Endothelial cell of umbilical vein (primary cell): Measurements from ENCODE around the gene CENPN. TPM values are rescaled to one million over a fixed set of nuclear protein-coding genes. Genes with fewer than 3 reads are reported as not detected.
A peak's percentile ranks its signal among the peaks of the same experiment; 100 is the strongest.

Experiments used
- BruUV-seq: library from RNA; stranded (reverse); fragments of 400-500 nt; replicated peaks from 2 replicates; lab custom pipeline; 2021; lab: Mats Ljungman, UMichigan
- CTCF ChIA-PET: fragments of 300-600, 350-600 bp; sonication (Branson Sonifier 250); formaldehyde crosslinking; loops from one replicate; lab custom pipeline; 2021; ENCODE audit warnings: antibody characterized with exemption, inconsistent platforms; lab: Charles Lee
- POLR2A ChIA-PET: fragments of 300-600, 350-600 bp; sonication (Branson Sonifier 250); formaldehyde crosslinking; loops from one replicate; lab custom pipeline; 2021; ENCODE audit warnings: antibody characterized with exemption, inconsistent platforms; lab: Charles Lee
- DNase-seq: peaks from one replicate; pipeline ENCODE4 v3.0.0-alpha.2; 2011; ENCODE audit warnings: low read depth, low spot score
- FAIRE-seq: peaks from 2 replicates; lab custom pipeline; 2011; peaks lifted over from hg19 to GRCh38; lab: Jason Lieb, UNC
- H2AFZ ChIP-seq: 2 replicates; pipeline ENCODE4 v1.6.0; 2012; ENCODE audit warnings: low read depth, low read length, control low read depth, inconsistent platforms
- H3K27ac ChIP-seq: 2 replicates; pipeline ENCODE4 v1.5.1; 2011; ENCODE audit warnings: low read depth, mild to moderate bottlenecking, control low read depth, low read length, moderate library complexity; ENCODE audit not compliant: insufficient read depth
- H3K27me3 ChIP-seq, 2 experiments: 2 replicates each; pipeline versions ENCODE4 v1.6.0 to v1.6.1; 2011; ENCODE audit warnings: low read length in 2 of 2, mixed read lengths in 1 of 2; ENCODE audit not compliant: control insufficient read depth in 2 of 2, insufficient read depth in 2 of 2
- H3K36me3 ChIP-seq, 2 experiments: 2 replicates in 1 of 2; 3 replicates in 1 of 2; pipeline ENCODE4 v1.5.1; 2011; ENCODE audit warnings: low read length in 2 of 2, mild to moderate bottlenecking in 1 of 2, moderate library complexity in 1 of 2; ENCODE audit not compliant: control insufficient read depth in 2 of 2, insufficient read depth in 2 of 2; ENCODE audit errors: extremely low read depth in 1 of 2
- H3K4me1 ChIP-seq: 3 replicates; pipeline ENCODE4 v1.5.1; 2011; ENCODE audit warnings: mild to moderate bottlenecking, low read length; ENCODE audit not compliant: control insufficient read depth, insufficient read depth; ENCODE audit errors: extremely low read depth
- H3K4me2 ChIP-seq: 2 replicates; pipeline ENCODE4 v1.6.1; 2011; ENCODE audit warnings: low read length, control low read depth, mixed read lengths; ENCODE audit not compliant: insufficient read depth
- H3K4me3 ChIP-seq, 3 experiments: fragments of 200-600 bp in 1 of 3; sonication (generic), shearing (Covaris generic) in 1 of 3; replicated peaks in 1 of 3; 2 replicates each; pipeline ENCODE4 v1.5.1; 2011 to 2016; ENCODE audit warnings: control low read depth in 3 of 3, low read length in 3 of 3, mild to moderate bottlenecking in 2 of 3, inconsistent platforms in 1 of 3, low read depth in 1 of 3, moderate library complexity in 1 of 3; ENCODE audit not compliant: insufficient read depth in 1 of 3
- H3K79me2 ChIP-seq: 2 replicates; pipeline ENCODE4 v1.6.0; 2012; ENCODE audit warnings: low read length, inconsistent platforms; ENCODE audit not compliant: control insufficient read depth, insufficient read depth
- H3K9ac ChIP-seq: replicated peaks from 2 replicates; pipeline ENCODE3; 2011; ENCODE audit warnings: low read length, control low read depth; ENCODE audit not compliant: insufficient read depth; ENCODE audit errors: extremely low read depth
- H3K9me1 ChIP-seq: replicated peaks from 3 replicates; pipeline ENCODE4 v1.6.0; 2011; ENCODE audit warnings: mild to moderate bottlenecking, low read length; ENCODE audit not compliant: control insufficient read depth, insufficient read depth; ENCODE audit errors: extremely low read depth
- H3K9me3 ChIP-seq: replicated peaks from 2 replicates; pipeline ENCODE4 v1.5.1; 2012; ENCODE audit warnings: low read length, inconsistent platforms; ENCODE audit not compliant: control insufficient read depth, insufficient read depth
- H4K20me1 ChIP-seq: replicated peaks from 2 replicates; pipeline ENCODE3; 2011; ENCODE audit warnings: mild to moderate bottlenecking, low read length; ENCODE audit not compliant: control insufficient read depth, insufficient read depth; ENCODE audit errors: extremely low read depth
- FOS ChIP-seq: IDR thresholded peaks from 2 replicates; pipeline ENCODE4 v1.6.1; 2011; ENCODE audit warnings: mild to moderate bottlenecking, low read length, moderate library complexity, borderline replicate concordance; ENCODE audit not compliant: insufficient read depth
- POLR2AphosphoS5 ChIP-seq: IDR thresholded peaks from 2 replicates; pipeline ENCODE4 v1.6.1; 2012; ENCODE audit warnings: low read depth, mild to moderate bottlenecking, control low read depth, low read length, moderate library complexity; ENCODE audit not compliant: insufficient read depth
- dilution Hi-C: fragments of 300-500 bp; cut with MboI; formaldehyde crosslinking; loops from one replicate; pipeline ENCODE4 v1.15.0; 2019; ENCODE audit warnings: low sequenced_read_pairs; ENCODE audit not compliant: extremely low pct_ligation_motif_present
- intact Hi-C: fragments of 100-400 bp; cut with micrococcal nuclease; formaldehyde crosslinking; loops from one replicate; pipeline ENCODE4 v1.10.0; 2022
- polyA plus RNA-seq, 4 experiments: library from polyadenylated mRNA; depleted of rRNA in 3 of 4; stranded (reverse) in 3 of 4; unstranded in 1 of 4; fragments of >200 nt; gene quantifications; 2 replicates each; pipeline versions ENCODE4 v1.2.1 to v1.2.3, GENCODE V29; 2011 to 2012; ENCODE audit warnings: missing spikeins in 1 of 4
- total RNA-seq: library from RNA; stranded (reverse); gene quantifications from 2 replicates; pipeline ENCODE4 v1.2.3, GENCODE V29; 2021

Gene CENPN
- total and polyA plus RNA-seq, 2 donors (not counting 3 experiments of a cell fraction or from before 2014, with no cell fraction given), result 17.6 to 52.4 TPM

DNA sequence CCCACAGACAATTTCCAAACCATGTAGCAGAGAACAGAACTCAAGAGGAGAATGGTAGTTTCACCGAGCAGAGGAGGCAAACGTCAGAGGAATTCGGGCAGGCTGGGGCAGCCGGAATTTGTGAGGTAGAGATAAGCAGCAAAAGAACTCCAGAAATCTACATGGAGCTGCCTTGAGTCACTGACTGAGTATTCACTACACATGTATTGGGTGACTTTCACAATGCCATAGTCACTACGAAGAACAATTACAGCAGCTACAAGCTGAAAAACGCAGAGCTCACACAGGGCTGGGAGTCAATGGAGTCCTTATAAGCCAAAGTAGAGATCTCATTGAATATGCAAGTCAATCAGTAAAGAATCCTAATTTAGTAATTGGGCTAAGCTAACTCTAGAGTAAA lies 13.7 kb upstream of the CENPN start:
- H3K9ac ChIP-seq, result peak overlapping the region; percentile 69
- no peaks in the 10 kb centered on the region for H3K27me3 ChIP-seq
- H4K20me1 ChIP-seq, result no peaks in the 10 kb centered on the region
- H3K9me1 ChIP-seq, result no peaks in the 10 kb centered on the region
- peak; percentile 69 for DNase-seq
- CTCF ChIA-PET, result interaction anchor here (0.9 to 3.3 kb wide), 11 partner anchors 9 to 69 kb away, joined by 3 to 38 read pairs (median 5); partner anchors contain the start of genes ATMIN and CENPN
- POLR2A ChIA-PET, result interaction anchor here (0.5 to 1.4 kb wide), 7 partner anchors 9 to 526 kb away, joined by 4 to 7 read pairs (median 5); partner anchors contain the start of genes CENPN and CMC2
- peak; percentile 66 for FAIRE-seq
- H2AFZ ChIP-seq, result no peak overlapping the region
- TF ChIP-seq POLR2AphosphoS5, result no peak
- TF ChIP-seq FOS, result peak; percentile 21
- H3K27ac ChIP-seq, result peak overlapping the region; percentile 74
- H3K36me3 ChIP-seq, result no peaks in the 10 kb centered on the region
- no peaks in the 10 kb centered on the region for H3K9me3 ChIP-seq
- no TSS peak for BruUV-seq
- H3K79me2 ChIP-seq, result peaks cover 80% of the 10 kb centered on the region
- peak overlapping the region in 1 of 3 experiments; percentile 36 for H3K4me3 ChIP-seq
- dilution Hi-C loops (no loop called here), intact Hi-C loops (loop anchor here (1.0 kb wide), 4 partner anchors 8 to 61 kb away; partner anchors contain the start of gene CMC2)
- H3K4me1 ChIP-seq, result peaks cover 31% of the 10 kb centered on the region
- H3K4me2 ChIP-seq, result peak overlapping the region; percentile 84

DNA sequence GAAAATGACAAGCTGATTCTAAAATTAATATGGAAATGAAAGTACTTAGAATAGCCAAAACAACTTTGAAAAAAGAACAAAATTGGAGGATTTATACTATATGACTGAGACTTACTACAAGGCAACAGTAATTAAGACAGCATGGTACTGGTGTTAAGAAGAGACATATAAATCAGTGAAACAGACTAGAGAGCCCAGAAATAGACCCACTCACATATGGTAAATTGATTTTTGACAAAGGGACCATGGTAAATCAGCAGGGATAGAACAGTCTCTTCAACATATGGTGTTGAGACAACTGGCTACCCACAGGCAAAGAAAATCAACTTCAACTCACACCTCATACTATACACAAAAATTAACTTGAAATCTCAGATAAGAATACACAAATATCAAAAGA lies 13.2 kb upstream of the CENPN start:
- TF ChIP-seq FOS, result no peak
- H2AFZ ChIP-seq, result no peak overlapping the region
- intact Hi-C loops (loop anchor here (1.0 kb wide), 4 partner anchors 9 to 62 kb away; partner anchors contain the start of gene CMC2), dilution Hi-C loops (no loop called here)
- no peak for FAIRE-seq
- POLR2A ChIA-PET, result interaction anchor here (0.5 to 1.4 kb wide), 7 partner anchors 10 to 525 kb away, joined by 4 to 7 read pairs (median 5); partner anchors contain the start of genes CENPN and CMC2
- CTCF ChIA-PET, result interaction anchor here (0.9 to 3.3 kb wide), 10 partner anchors 10 to 69 kb away, joined by 3 to 38 read pairs (median 6); partner anchors contain the start of genes ATMIN and CENPN
- no peaks in the 10 kb centered on the region for H3K36me3 ChIP-seq
- TSS peak; percentile 99 for BruUV-seq
- peak overlapping the region; percentile 74 for H3K27ac ChIP-seq
- peaks cover 31% of the 10 kb centered on the region for H3K4me1 ChIP-seq
- H3K4me3 ChIP-seq, result peak overlapping the region in 1 of 3 experiments; percentile 36
- H3K9ac ChIP-seq, result peak overlapping the region; percentile 69
- H3K9me3 ChIP-seq, result no peaks in the 10 kb centered on the region
- H3K9me1 ChIP-seq, result no peaks in the 10 kb centered on the region
- H3K79me2 ChIP-seq, result peaks cover 85% of the 10 kb centered on the region
- H3K27me3 ChIP-seq, result no peaks in the 10 kb centered on the region
- H4K20me1 ChIP-seq, result no peaks in the 10 kb centered on the region
- DNase-seq, result no peak
- H3K4me2 ChIP-seq, result peak overlapping the region; percentile 84
